ENCODE measurements around the gene PIP5K1C. TPM values are rescaled to one million over a fixed set of nuclear protein-coding genes. Genes with fewer than 3 reads are reported as not detected.

The PIP5K1C gene
- polyA plus RNA-seq, 1 donor (not counting 4 experiments of a cell fraction or from before 2014, with no cell fraction given): 3.6 TPM

- no peaks in the 10 kb centered on the region for H3K9me1 ChIP-seq (ENCODE audit: control insufficient read depth, extremely low read depth, insufficient read depth, low read length)
- H3K27ac ChIP-seq (ENCODE audit: control insufficient read depth, insufficient read depth, low read length): no peak overlapping the region
- no peak overlapping the region for H2AFZ ChIP-seq (ENCODE audit: control insufficient read depth, low read length)
- H3K9me3 ChIP-seq (ENCODE audit: control insufficient read depth, low read depth, low read length): no peaks in the 10 kb centered on the region
- FAIRE-seq (no peak), DNase-seq (ENCODE audit: low read depth, low spot score) (no peak)
- H3K9ac ChIP-seq (ENCODE audit: control insufficient read depth, extremely low read depth, insufficient read depth, low read length): no peak overlapping the region
- peaks cover 0 to 16% of the 10 kb centered on the region in 2 experiments for H3K36me3 ChIP-seq (ENCODE audit: control insufficient read depth in 2 of 2, extremely low read depth in 1 of 2, insufficient read depth in 2 of 2, low read length in 2 of 2)
- H3K27me3 ChIP-seq (ENCODE audit: control insufficient read depth, extremely low read depth, insufficient read depth, low read length): no peaks in the 10 kb centered on the region
- dilution Hi-C loops (cut with MboI; ENCODE audit: extremely low pct_ligation_motif_present, low sequenced_read_pairs): no loop called here
- no peaks in the 10 kb centered on the region for H4K20me1 ChIP-seq (ENCODE audit: control insufficient read depth, extremely low read depth, insufficient read depth, low read length)
- TF ChIP-seq CTCF (optimal IDR thresholded peaks at IDR 0.05 in 1 of 3, IDR thresholded peaks at IDR 0.05 in 1 of 3, conservative IDR thresholded peaks at IDR 0.05 in 1 of 3; ENCODE audit: extremely low read depth in 1 of 3, insufficient read depth in 2 of 3, low read length in 3 of 3): no peak
- no peak for TF ChIP-seq EZH2 (IDR thresholded peaks at IDR 0.05; ENCODE audit: low read length)
- no peaks in the 10 kb centered on the region for H3K4me1 ChIP-seq (ENCODE audit: control insufficient read depth, extremely low read depth, insufficient read depth, low read length)
- no peak overlapping the region for H3K4me3 ChIP-seq (ENCODE audit: control insufficient read depth in 2 of 3, extremely low read depth in 1 of 3, insufficient read depth in 2 of 3, low read depth in 1 of 3, low read length in 3 of 3)
- no peaks in the 10 kb centered on the region for H3K79me2 ChIP-seq (ENCODE audit: control insufficient read depth, insufficient read depth, low read length)
- H3K4me2 ChIP-seq (ENCODE audit: control insufficient read depth, extremely low read depth, insufficient read depth, low read depth, low read length): no peak overlapping the region
Measured at GRCh38 chr19:3644351-3645066, 55.8 kb downstream of the PIP5K1C start.

- no peak for FAIRE-seq
- Histone ChIP-seq H2AFZ (ENCODE audit: control insufficient read depth, low read length) (no peak overlapping the region), H3K27ac (ENCODE audit: control insufficient read depth, insufficient read depth, low read length) (no peak overlapping the region), H3K79me2 (ENCODE audit: control insufficient read depth, insufficient read depth, low read length) (no peaks in the 10 kb centered on the region), H3K9ac (ENCODE audit: control insufficient read depth, extremely low read depth, insufficient read depth, low read length) (no peak overlapping the region), H3K9me3 (ENCODE audit: control insufficient read depth, low read depth, low read length) (no peaks in the 10 kb centered on the region), H3K27me3 (ENCODE audit: control insufficient read depth, extremely low read depth, insufficient read depth, low read length) (no peaks in the 10 kb centered on the region), H3K4me1 (ENCODE audit: control insufficient read depth, extremely low read depth, insufficient read depth, low read length) (no peaks in the 10 kb centered on the region), H3K36me3 (ENCODE audit: control insufficient read depth in 2 of 2, extremely low read depth in 1 of 2, insufficient read depth in 2 of 2, low read length in 2 of 2) (peaks cover 0 to 16% of the 10 kb centered on the region in 2 experiments), H4K20me1 (ENCODE audit: control insufficient read depth, extremely low read depth, insufficient read depth, low read length) (no peaks in the 10 kb centered on the region), H3K9me1 (ENCODE audit: control insufficient read depth, extremely low read depth, insufficient read depth, low read length) (no peaks in the 10 kb centered on the region), H3K4me3 (ENCODE audit: control insufficient read depth in 2 of 3, extremely low read depth in 1 of 3, insufficient read depth in 2 of 3, low read depth in 1 of 3, low read length in 3 of 3) (no peak overlapping the region), H3K4me2 (ENCODE audit: control insufficient read depth, extremely low read depth, insufficient read depth, low read depth, low read length) (no peak overlapping the region)
- dilution Hi-C loops (cut with MboI; ENCODE audit: extremely low pct_ligation_motif_present, low sequenced_read_pairs): no loop called here
- no peak for DNase-seq (ENCODE audit: low read depth, low spot score)
- TF ChIP-seq EZH2 (IDR thresholded peaks at IDR 0.05; ENCODE audit: low read length): no peak
Measured at GRCh38 chr19:3643674-3644313, 56.5 kb downstream of the PIP5K1C start.

Data from keratinocyte (primary cell).